Liver (tissue), 9 donors: ENCODE data around the gene HNRNPC. TPM values are rescaled to one million over a fixed set of nuclear protein-coding genes. Genes with fewer than 3 reads are reported as not detected.

Experiments
- DNase-seq: peaks from one replicate; pipeline ENCODE4 v3.0.0-alpha.2; 2017; ENCODE audit warnings: low spot score
- H3K27ac ChIP-seq, 2 donors: one replicate each; pipeline ENCODE4 v1.7.0; 2013; ENCODE audit warnings: inconsistent platforms in 2 of 2, low read length in 2 of 2, control low read depth in 1 of 2, low read depth in 1 of 2, mild to moderate bottlenecking in 1 of 2
- H3K27me3 ChIP-seq, 4 donors: one replicate each; pipeline versions ENCODE4 v1.6.1 to v1.7.0; 2013; ENCODE audit warnings: low read length in 3 of 4, inconsistent platforms in 1 of 4, mild to moderate bottlenecking in 1 of 4, moderate library complexity in 1 of 4; ENCODE audit not compliant: control insufficient read depth in 4 of 4, insufficient read depth in 4 of 4
- H3K36me3 ChIP-seq, 4 donors: one replicate each; pipeline versions ENCODE4 v1.6.1 to v1.7.0; 2013; ENCODE audit warnings: low read length in 3 of 4, mild to moderate bottlenecking in 3 of 4, low read depth in 1 of 4, moderate library complexity in 1 of 4; ENCODE audit not compliant: control insufficient read depth in 4 of 4, insufficient read depth in 3 of 4
- H3K4me1 ChIP-seq, 4 donors: one replicate each; pipeline versions ENCODE4 v1.6.1 to v1.7.0; 2013; ENCODE audit warnings: low read length in 3 of 4, mild to moderate bottlenecking in 3 of 4, moderate library complexity in 1 of 4; ENCODE audit not compliant: control insufficient read depth in 4 of 4, insufficient read depth in 4 of 4
- H3K4me3 ChIP-seq, 3 donors: one replicate each; pipeline versions ENCODE4 v1.6.1 to v1.7.0; 2013; ENCODE audit warnings: low read length in 3 of 3, control low read depth in 1 of 3, low read depth in 1 of 3, mild to moderate bottlenecking in 1 of 3
- H3K9ac ChIP-seq, 2 donors: one replicate each; pipeline ENCODE4 v1.7.0; 2013; ENCODE audit warnings: low read length in 2 of 2, mild to moderate bottlenecking in 2 of 2, moderate library complexity in 2 of 2, control low read depth in 1 of 2, low read depth in 1 of 2
- H3K9me3 ChIP-seq, 4 donors: one replicate each; pipeline versions ENCODE4 v1.6.1 to v1.7.0; 2013; ENCODE audit warnings: low read length in 3 of 4; ENCODE audit not compliant: control insufficient read depth in 4 of 4
- EGR1 ChIP-seq, 2 donors: IDR thresholded peaks; 2 replicates each; pipeline ENCODE4 v1.6.1; 2016 to 2018; ENCODE audit warnings: antibody characterized with exemption in 2 of 2, low read depth in 2 of 2
- FOXA1 ChIP-seq: IDR thresholded peaks from 2 replicates; pipeline ENCODE4 v1.6.1; 2016; ENCODE audit warnings: antibody characterized with exemption
- GABPA ChIP-seq, 2 donors: IDR thresholded peaks in 1 of 2; conservative IDR thresholded peaks in 1 of 2; 2 replicates each; pipeline ENCODE4 v1.6.1; 2016; ENCODE audit warnings: antibody characterized with exemption in 2 of 2, mild to moderate bottlenecking in 1 of 2, moderate library complexity in 1 of 2
- HNF4G ChIP-seq: IDR thresholded peaks from 2 replicates; pipeline ENCODE4 v1.6.1; 2016; ENCODE audit warnings: antibody characterized with exemption
- NR2F2 ChIP-seq: IDR thresholded peaks from 2 replicates; pipeline ENCODE4 v1.6.1; 2016; ENCODE audit warnings: antibody characterized with exemption
- RAD21 ChIP-seq, 2 donors: IDR thresholded peaks; 2 replicates each; pipeline ENCODE4 v1.6.1; 2016; ENCODE audit warnings: antibody characterized with exemption in 2 of 2, mild to moderate bottlenecking in 2 of 2
- RXRA ChIP-seq, 2 donors: IDR thresholded peaks; 2 replicates each; pipeline ENCODE4 v1.6.1; 2017 to 2018; ENCODE audit warnings: antibody characterized with exemption in 2 of 2, mild to moderate bottlenecking in 1 of 2
- TAF1 ChIP-seq: conservative IDR thresholded peaks from 2 replicates; pipeline ENCODE4 v1.6.1; 2016; ENCODE audit warnings: antibody characterized with exemption, mild to moderate bottlenecking
- YY1 ChIP-seq: IDR thresholded peaks from 2 replicates; pipeline ENCODE4 v1.6.1; 2016; ENCODE audit warnings: antibody characterized with exemption, mild to moderate bottlenecking
- WGBS: extraction: QIAGEN DNeasy Blood & Tissue Kit; methylation state at CpG from one replicate; pipeline ENCODE4 v1.1.7; 2013; 5-methylcytosine and 5-hydroxymethylcytosine counted together
- polyA plus RNA-seq, 2 donors: library from polyadenylated mRNA; stranded (reverse) in 1 of 2; unstranded in 1 of 2; fragments of 200-250 nt in 1 of 2; fragments of >200 nt in 1 of 2; fragmentation: Nextera tagmentation in 1 of 2; extraction: Ambion mirVana in 1 of 2; gene quantifications; one replicate each; pipeline versions ENCODE4 v1.2.1 to v1.2.3, GENCODE V29; 2013 to 2015
- total RNA-seq, 2 donors: library from RNA; depleted of rRNA; stranded (reverse); fragments of >200 nt; gene quantifications; one replicate each; pipeline ENCODE4 v1.2.3, GENCODE V29; 2014
- TF ChIP-seq, protein P1 (sequence below): IDR thresholded peaks from 2 replicates; pipeline ENCODE4 v1.6.1; 2016; ENCODE audit warnings: antibody characterized with exemption, mild to moderate bottlenecking
- TF ChIP-seq, protein P2 (sequence below): IDR thresholded peaks from 2 replicates; pipeline ENCODE4 v1.6.1; 2016; ENCODE audit warnings: antibody characterized with exemption
- donor health status: healthy.
- donor health status: healthy.
- donor health status: healthy.
- donor health status: healthy.
- donor health status: healthy.

Gene HNRNPC
- total and polyA plus RNA-seq, 4 donors = 119 to 384 (median 270) TPM

DNA sequence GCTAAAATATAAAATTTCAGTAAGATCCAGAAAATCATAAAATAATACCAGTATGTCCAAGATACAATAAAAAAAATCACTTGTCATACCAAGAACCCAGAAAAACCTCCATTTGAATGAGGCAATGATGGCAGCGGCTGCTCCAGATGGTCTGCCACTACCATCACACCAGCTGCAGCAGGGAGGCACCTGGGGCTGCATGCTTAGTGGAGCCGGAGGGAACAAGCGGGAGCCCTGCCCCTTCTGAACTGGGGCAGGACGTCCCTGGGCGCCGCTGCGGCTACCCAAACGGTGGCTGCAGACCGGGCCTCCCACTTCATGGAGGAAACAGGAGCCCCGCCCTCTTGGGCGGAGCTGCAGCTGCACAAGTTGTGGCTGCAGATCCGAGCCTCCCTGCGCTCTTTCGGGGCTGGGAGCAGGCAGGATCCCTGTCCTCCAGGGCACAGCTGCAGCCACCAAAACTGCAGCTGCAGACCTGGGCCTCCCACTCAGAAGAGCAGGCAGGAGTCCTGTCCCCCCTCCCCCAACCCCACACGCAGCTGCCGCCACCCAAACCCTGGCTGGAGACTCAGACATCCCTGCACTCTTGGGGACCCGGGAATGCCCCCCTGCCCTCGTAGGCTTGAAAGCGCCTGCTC is 77.3 kb downstream of the HNRNPC start (continued):
- TF ChIP-seq EGR1 (IDR thresholded peaks at IDR 0.05; ENCODE audit: low read depth in 2 of 2) (no peak), NR2F2 (no peak)

DNA sequence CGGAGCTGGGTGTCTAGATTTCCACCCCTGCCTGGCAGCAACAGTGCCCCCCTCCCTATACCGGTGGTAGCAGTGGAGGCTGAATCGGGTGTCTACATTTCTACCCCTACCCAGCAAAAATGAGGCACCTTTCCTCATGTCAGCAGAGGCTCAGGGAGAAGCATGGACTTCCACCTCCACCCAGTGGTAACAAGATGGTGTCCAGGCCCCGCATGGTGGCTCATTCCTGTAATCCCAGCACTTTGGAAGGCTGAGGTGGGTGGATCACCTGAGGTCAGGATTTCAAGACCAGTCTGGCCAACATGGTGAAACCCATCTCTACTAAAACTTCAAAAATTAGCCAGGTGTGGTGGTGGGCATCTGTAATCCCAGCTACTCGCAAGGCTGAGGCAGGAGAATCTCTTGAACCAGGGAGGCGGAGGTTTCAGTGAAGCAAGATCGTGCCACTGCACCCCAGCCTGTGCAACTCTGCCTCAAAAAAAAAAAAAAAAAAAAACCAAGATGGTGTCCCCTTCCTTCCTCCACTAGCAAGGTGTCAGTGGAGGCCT is 77.9 kb downstream of the HNRNPC start:
- DNase-seq = no peak
- 82% methylated on average over 7 of the region's 7 CpGs for WGBS
- Histone ChIP-seq H3K9ac (no peak overlapping the region), H3K4me1 (peaks cover 0 to 7% (median 3%) of the 10 kb centered on the region in 4 donors), H3K27me3 (no peaks in the 10 kb centered on the region), H3K36me3 (no peaks in the 10 kb centered on the region), H3K27ac (no peak overlapping the region), H3K9me3 (no peaks in the 10 kb centered on the region), H3K4me3 (no peak overlapping the region)
- TF ChIP-seq GABPA (IDR thresholded peaks at IDR 0.05 in 1 of 2, conservative IDR thresholded peaks at IDR 0.05 in 1 of 2) (no peak), NR2F2 (no peak), HNF4G (no peak), RAD21 (IDR thresholded peaks at IDR 0.05) (no peak), FOXA1 (no peak), EGR1 (IDR thresholded peaks at IDR 0.05; ENCODE audit: low read depth in 2 of 2) (no peak), RXRA (IDR thresholded peaks at IDR 0.05) (no peak), TAF1 (no peak)
- TF ChIP-seq, protein P1, sequence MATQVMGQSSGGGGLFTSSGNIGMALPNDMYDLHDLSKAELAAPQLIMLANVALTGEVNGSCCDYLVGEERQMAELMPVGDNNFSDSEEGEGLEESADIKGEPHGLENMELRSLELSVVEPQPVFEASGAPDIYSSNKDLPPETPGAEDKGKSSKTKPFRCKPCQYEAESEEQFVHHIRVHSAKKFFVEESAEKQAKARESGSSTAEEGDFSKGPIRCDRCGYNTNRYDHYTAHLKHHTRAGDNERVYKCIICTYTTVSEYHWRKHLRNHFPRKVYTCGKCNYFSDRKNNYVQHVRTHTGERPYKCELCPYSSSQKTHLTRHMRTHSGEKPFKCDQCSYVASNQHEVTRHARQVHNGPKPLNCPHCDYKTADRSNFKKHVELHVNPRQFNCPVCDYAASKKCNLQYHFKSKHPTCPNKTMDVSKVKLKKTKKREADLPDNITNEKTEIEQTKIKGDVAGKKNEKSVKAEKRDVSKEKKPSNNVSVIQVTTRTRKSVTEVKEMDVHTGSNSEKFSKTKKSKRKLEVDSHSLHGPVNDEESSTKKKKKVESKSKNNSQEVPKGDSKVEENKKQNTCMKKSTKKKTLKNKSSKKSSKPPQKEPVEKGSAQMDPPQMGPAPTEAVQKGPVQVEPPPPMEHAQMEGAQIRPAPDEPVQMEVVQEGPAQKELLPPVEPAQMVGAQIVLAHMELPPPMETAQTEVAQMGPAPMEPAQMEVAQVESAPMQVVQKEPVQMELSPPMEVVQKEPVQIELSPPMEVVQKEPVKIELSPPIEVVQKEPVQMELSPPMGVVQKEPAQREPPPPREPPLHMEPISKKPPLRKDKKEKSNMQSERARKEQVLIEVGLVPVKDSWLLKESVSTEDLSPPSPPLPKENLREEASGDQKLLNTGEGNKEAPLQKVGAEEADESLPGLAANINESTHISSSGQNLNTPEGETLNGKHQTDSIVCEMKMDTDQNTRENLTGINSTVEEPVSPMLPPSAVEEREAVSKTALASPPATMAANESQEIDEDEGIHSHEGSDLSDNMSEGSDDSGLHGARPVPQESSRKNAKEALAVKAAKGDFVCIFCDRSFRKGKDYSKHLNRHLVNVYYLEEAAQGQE = no peak

DNA sequence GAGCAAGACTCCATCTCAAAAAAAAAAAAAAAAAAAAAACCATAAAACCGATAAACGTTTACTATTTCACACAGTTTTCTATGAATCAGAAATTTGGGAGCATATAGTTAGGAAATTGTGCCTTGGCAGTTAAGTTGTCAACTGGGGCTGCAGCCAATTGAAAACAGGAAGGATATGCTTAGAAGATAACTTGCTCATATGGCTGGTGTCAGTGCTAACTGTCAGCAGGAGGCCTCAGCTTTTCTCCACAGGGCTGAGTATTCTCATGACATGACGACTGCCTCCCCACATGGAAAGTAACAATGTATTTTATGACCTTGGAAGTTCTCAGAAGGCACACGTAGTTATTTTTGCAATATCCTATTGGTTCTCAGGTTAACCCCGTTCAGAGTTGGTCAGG is 83.8 kb downstream of the HNRNPC start:
- Histone ChIP-seq H3K4me3 (no peak overlapping the region), H3K4me1 (no peaks in the 10 kb centered on the region), H3K27me3 (no peaks in the 10 kb centered on the region), H3K9ac (no peak overlapping the region), H3K27ac (no peak overlapping the region), H3K36me3 (no peaks in the 10 kb centered on the region), H3K9me3 (no peaks in the 10 kb centered on the region)
- no peak for DNase-seq
- TF ChIP-seq YY1 (no peak), NR2F2 (peak; percentile 59), TAF1 (no peak)
- TF ChIP-seq, protein P2, sequence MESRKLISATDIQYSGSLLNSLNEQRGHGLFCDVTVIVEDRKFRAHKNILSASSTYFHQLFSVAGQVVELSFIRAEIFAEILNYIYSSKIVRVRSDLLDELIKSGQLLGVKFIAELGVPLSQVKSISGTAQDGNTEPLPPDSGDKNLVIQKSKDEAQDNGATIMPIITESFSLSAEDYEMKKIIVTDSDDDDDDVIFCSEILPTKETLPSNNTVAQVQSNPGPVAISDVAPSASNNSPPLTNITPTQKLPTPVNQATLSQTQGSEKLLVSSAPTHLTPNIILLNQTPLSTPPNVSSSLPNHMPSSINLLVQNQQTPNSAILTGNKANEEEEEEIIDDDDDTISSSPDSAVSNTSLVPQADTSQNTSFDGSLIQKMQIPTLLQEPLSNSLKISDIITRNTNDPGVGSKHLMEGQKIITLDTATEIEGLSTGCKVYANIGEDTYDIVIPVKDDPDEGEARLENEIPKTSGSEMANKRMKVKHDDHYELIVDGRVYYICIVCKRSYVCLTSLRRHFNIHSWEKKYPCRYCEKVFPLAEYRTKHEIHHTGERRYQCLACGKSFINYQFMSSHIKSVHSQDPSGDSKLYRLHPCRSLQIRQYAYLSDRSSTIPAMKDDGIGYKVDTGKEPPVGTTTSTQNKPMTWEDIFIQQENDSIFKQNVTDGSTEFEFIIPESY = no peak
- WGBS = 50% methylated on average over 5 of the region's 5 CpGs
